Left lung (tissue), 10 donors: ENCODE measurements around the gene TNFSF8. TPM values are rescaled to one million over a fixed set of nuclear protein-coding genes. Genes with fewer than 3 reads are reported as not detected.

Experiments used
- ATAC-seq: fragments of 200-7000 bp; cut with Tn5 transposase; one replicate; pipeline ENCODE4 v1.9.1; 2020; ENCODE audit warnings: moderate library complexity
- DNase-seq, 4 donors: peaks; one replicate each; pipeline ENCODE4 v3.0.0-alpha.2; 2013 to 2020
- H3K27ac ChIP-seq, 2 donors: fragments of 200-600 bp; sonication (generic) in 1 of 2; one replicate each; pipeline versions ENCODE4 v1.5.0 to v1.8.0; 2020 to 2021
- H3K27me3 ChIP-seq, 2 donors: fragments of 200-600 bp; sonication (generic) in 1 of 2; one replicate each; pipeline versions ENCODE4 v1.5.0 to v1.8.0; 2020 to 2021
- H3K36me3 ChIP-seq, 2 donors: fragments of 200-600 bp; sonication (generic) in 1 of 2; one replicate each; pipeline versions ENCODE4 v1.5.0 to v1.8.0; 2020 to 2021
- H3K4me1 ChIP-seq, 2 donors: fragments of 200-600 bp; one replicate each; pipeline ENCODE4 v1.8.0; 2021
- H3K4me3 ChIP-seq, 2 donors: fragments of 200-600 bp; sonication (generic) in 1 of 2; one replicate each; pipeline versions ENCODE4 v1.5.0 to v1.8.0; 2020 to 2021; ENCODE audit warnings: mild to moderate bottlenecking in 1 of 2
- H3K9me3 ChIP-seq, 2 donors: fragments of 200-600 bp; sonication (generic) in 1 of 2; one replicate each; pipeline versions ENCODE4 v1.5.0 to v1.8.0; 2020 to 2021
- CTCF ChIP-seq, 2 donors: fragments of 200-600 bp; sonication (generic) in 1 of 2; IDR thresholded peaks; one replicate each; pipeline versions ENCODE4 v1.5.0 to v1.8.0; 2021; ENCODE audit warnings: antibody characterized with exemption in 2 of 2
- intact Hi-C, 2 donors: fragments of 100-400 bp; cut with DNase I; formaldehyde crosslinking; loops; one replicate each; pipeline versions ENCODE4 v1.11.2 to v1.14.2; 2022
- polyA plus RNA-seq, 6 donors: library from polyadenylated mRNA; unstranded; fragments of 120-200 nt; gene quantifications; one replicate each; pipeline ENCODE4 v1.2.1, GENCODE V29; 2013; ENCODE audit not compliant: insufficient read length in 6 of 6
- total RNA-seq, 2 donors: library from RNA; stranded (reverse); fragmentation: NEBNext Ultra II Directional; extraction: Animal tissue kit (Norgen Biotek cat#: 25700); gene quantifications; one replicate each; pipeline ENCODE4 v1.2.1, GENCODE V29; 2021
- donor health status: DM: no; HTN: yes; CAD: no.
- donor health status: DM: no; HTN: no; CAD: no.

The TNFSF8 gene
- total and polyA plus RNA-seq, 8 donors, result 2.1 to 23.8 (median 8.5) TPM

- intact Hi-C loops, result no loop called here
- Histone ChIP-seq H3K27ac (no peak overlapping the region), H3K4me3 (no peak overlapping the region), H3K4me1 (peaks cover 0 to 30% of the 10 kb centered on the region in 2 donors), H3K36me3 (no peaks in the 10 kb centered on the region), H3K27me3 (peaks cover 0 to 3% of the 10 kb centered on the region in 2 donors), H3K9me3 (no peaks in the 10 kb centered on the region)
- DNase-seq, result no peak
- ATAC-seq, result no peak
- TF ChIP-seq CTCF (IDR thresholded peaks at IDR 0.05), result no peak
These were observed 1.0 kb upstream of the TNFSF8 start for GRCh38 chr9:114931407-114931806.

GRCh38 chr9:114929201-114929600, 1.2 kb downstream of the TNFSF8 start:
- no peak for TF ChIP-seq CTCF (IDR thresholded peaks at IDR 0.05)
- H3K9me3 ChIP-seq, result no peaks in the 10 kb centered on the region
- H3K27me3 ChIP-seq, result peaks cover 0 to 3% of the 10 kb centered on the region in 2 donors
- H3K36me3 ChIP-seq, result no peaks in the 10 kb centered on the region
- no peak for ATAC-seq
- peaks cover 0 to 27% of the 10 kb centered on the region in 2 donors for H3K4me1 ChIP-seq
- no peak for DNase-seq
- H3K4me3 ChIP-seq, result peak overlapping the region in 1 of 2 donors; percentile 36
- intact Hi-C loops, result no loop called here
- H3K27ac ChIP-seq, result peak overlapping the region; percentile 62 to 91

GRCh38 chr9:114928671-114929070, 1.7 kb downstream of the TNFSF8 start:
- H3K4me3 ChIP-seq, result peak overlapping the region in 1 of 2 donors; percentile 36
- no peak for DNase-seq

GRCh38 chr9:114928136-114928535, 2.3 kb downstream of the TNFSF8 start:
- ATAC-seq (no peak), DNase-seq (no peak)
- Histone ChIP-seq H3K27ac (peak overlapping the region in 1 of 2 donors; percentile 91), H3K9me3 (no peaks in the 10 kb centered on the region), H3K27me3 (peaks cover 0 to 3% of the 10 kb centered on the region in 2 donors), H3K36me3 (no peaks in the 10 kb centered on the region), H3K4me3 (peak overlapping the region in 1 of 2 donors; percentile 36), H3K4me1 (peaks cover 0 to 27% of the 10 kb centered on the region in 2 donors)
- TF ChIP-seq CTCF (IDR thresholded peaks at IDR 0.05), result no peak
- intact Hi-C loops, result no loop called here

More at GRCh38 chr9:114928671-114929070, 1.7 kb downstream of the TNFSF8 start:
- no peak for TF ChIP-seq CTCF (IDR thresholded peaks at IDR 0.05)
- intact Hi-C loops, result no loop called here
- H3K36me3 ChIP-seq, result no peaks in the 10 kb centered on the region
- H3K27ac ChIP-seq, result peak overlapping the region; percentile 62 to 91
- peaks cover 0 to 3% of the 10 kb centered on the region in 2 donors for H3K27me3 ChIP-seq
- no peaks in the 10 kb centered on the region for H3K9me3 ChIP-seq
- ATAC-seq, result no peak
- H3K4me1 ChIP-seq, result peaks cover 0 to 27% of the 10 kb centered on the region in 2 donors

- TF ChIP-seq CTCF (IDR thresholded peaks at IDR 0.05), result no peak
- no peaks in the 10 kb centered on the region for H3K36me3 ChIP-seq
- H3K27ac ChIP-seq, result no peak overlapping the region
- peaks cover 0 to 31% of the 10 kb centered on the region in 2 donors for H3K4me1 ChIP-seq
- peaks cover 0 to 3% of the 10 kb centered on the region in 2 donors for H3K27me3 ChIP-seq
- ATAC-seq (no peak), DNase-seq (no peak)
- intact Hi-C loops, result no loop called here
- no peaks in the 10 kb centered on the region for H3K9me3 ChIP-seq
- H3K4me3 ChIP-seq, result no peak overlapping the region
These were observed 4.7 kb downstream of the TNFSF8 start for GRCh38 chr9:114925672-114926071.
